ENCODE results near the gene ATAD3B.

ATAD3B gene

GRCh38 chr1:1471389-1472052 is at the start of gene ATAD3B (continued):
- TF ChIP-seq ZNF692 (tag by site-specific recombination; IDR thresholded peaks at IDR 0.05) = no peak
- no peak for TF ChIP-seq ZNF549 (tag by site-specific recombination; IDR thresholded peaks at IDR 0.05)
- no peak for TF ChIP-seq ZNF239 (tag by site-specific recombination; IDR thresholded peaks at IDR 0.05)
- TF ChIP-seq BCL11A (tag by site-specific recombination; IDR thresholded peaks at IDR 0.05; ENCODE audit: low read depth) = no peak
- no peak for TF ChIP-seq ZNF664 (tag by site-specific recombination; IDR thresholded peaks at IDR 0.05)
- no peak for TF ChIP-seq ZNF138 (tag by site-specific recombination; IDR thresholded peaks at IDR 0.05; ENCODE audit: borderline replicate concordance)
- TF ChIP-seq ZNF248 (tag by site-specific recombination; IDR thresholded peaks at IDR 0.05) = no peak
- peak; percentile 68; the same call in 1 of the 2 replicates for TF ChIP-seq ZNF391 (tag by site-specific recombination; IDR thresholded peaks at IDR 0.05; ENCODE audit: borderline replicate concordance, low read depth)
- no peak for TF ChIP-seq ZNF24 (tag by site-specific recombination; IDR thresholded peaks at IDR 0.05)
- TF ChIP-seq PRDM6 (tag by site-specific recombination; IDR thresholded peaks at IDR 0.05) = no peak
- no peak for TF ChIP-seq REST (tag by site-specific recombination; IDR thresholded peaks at IDR 0.05)
- peak; percentile 64 for TF ChIP-seq KLF1 (tag by site-specific recombination; IDR thresholded peaks at IDR 0.05)
- TF ChIP-seq ZNF623 (tag by site-specific recombination; IDR thresholded peaks at IDR 0.05) = no peak
- no peak for TF ChIP-seq ZNF426 (tag by site-specific recombination; IDR thresholded peaks at IDR 0.05)
- no peak for TF ChIP-seq PRDM2 (tag by site-specific recombination; IDR thresholded peaks at IDR 0.05; ENCODE audit: borderline replicate concordance)
- TF ChIP-seq ZNF354C (tag by site-specific recombination; IDR thresholded peaks at IDR 0.05; ENCODE audit: borderline replicate concordance, low read depth) = no peak
- TF ChIP-seq ZIC2 (tag by site-specific recombination; IDR thresholded peaks at IDR 0.05) = no peak; the same call in 1 of the 2 replicates
- no peak for TF ChIP-seq ZNF202 (tag by site-specific recombination; IDR thresholded peaks at IDR 0.05; ENCODE audit: borderline replicate concordance)
- TF ChIP-seq ZNF292 (tag by site-specific recombination; IDR thresholded peaks at IDR 0.05; ENCODE audit: borderline replicate concordance, low read depth) = no peak
- TF ChIP-seq MZF1 (tag by site-specific recombination; IDR thresholded peaks at IDR 0.05; ENCODE audit: borderline replicate concordance) = no peak
- no peak for TF ChIP-seq ZNF114 (tag by site-specific recombination; IDR thresholded peaks at IDR 0.05)
- TF ChIP-seq ZNF785 (tag by site-specific recombination; IDR thresholded peaks at IDR 0.05) = no peak
- no peak for TF ChIP-seq ZNF837 (tag by site-specific recombination; IDR thresholded peaks at IDR 0.05)
- peak; percentile 94 for TF ChIP-seq SP2 (tag by site-specific recombination; IDR thresholded peaks at IDR 0.05)
- peak; percentile 86 for TF ChIP-seq PATZ1 (tag by site-specific recombination; IDR thresholded peaks at IDR 0.05)

All from HEK293 (cell line).